Activated effector memory CD4-positive, alpha-beta T cell treated with Interleukin-2 at 50 U/mL for 16 hours (primary cell): ENCODE results near the gene UTP25.

ENCODE experiments used
- DNase-seq: peaks from one replicate; pipeline ENCODE4 v3.0.0-alpha.2; 2020

Gene UTP25

GRCh38 chr1:209805875-209806760, 21.7 kb upstream of the UTP25 start, which contains the start of gene IRF6:
IRF6 (minus strand) TSS chr1:209806142; CDS start chr1:209801413, 4,729 bp downstream.
- DNase-seq = peak; percentile 38

GRCh38 chr1:209807509-209807908, 20.3 kb upstream of the UTP25 start:
- no peak for DNase-seq

- DNase-seq = no peak
Measured at GRCh38 chr1:209808059-209808581, 19.7 kb upstream of the UTP25 start.

- no peak for DNase-seq
Measured at GRCh38 chr1:209809611-209810010, 18.2 kb upstream of the UTP25 start.

GRCh38 chr1:209810783-209811182, 17.0 kb upstream of the UTP25 start:
- no peak for DNase-seq

GRCh38 chr1:209813902-209814301, 13.9 kb upstream of the UTP25 start:
- DNase-seq = no peak

- DNase-seq = no peak
Measured at GRCh38 chr1:209815490-209815889, 12.3 kb upstream of the UTP25 start.

- DNase-seq = no peak
Measured at GRCh38 chr1:209815931-209816341, 11.8 kb upstream of the UTP25 start.

- no peak for DNase-seq
Measured at GRCh38 chr1:209816923-209817322, 10.8 kb upstream of the UTP25 start.

GRCh38 chr1:209817691-209818090, 10.1 kb upstream of the UTP25 start:
- no peak for DNase-seq

GRCh38 chr1:209819058-209819457, 8.7 kb upstream of the UTP25 start:
- no peak for DNase-seq

GRCh38 chr1:209820986-209821385, 6.8 kb upstream of the UTP25 start:
- no peak for DNase-seq

- no peak for DNase-seq
Measured at GRCh38 chr1:209822706-209823105, 5.1 kb upstream of the UTP25 start.

GRCh38 chr1:209823143-209824041, 4.4 kb upstream of the UTP25 start:
- no peak for DNase-seq

GRCh38 chr1:209825591-209826434, 2.0 kb upstream of the UTP25 start:
- DNase-seq = no peak

- no peak for DNase-seq
Measured at GRCh38 chr1:209829716-209830115, 1.9 kb downstream of the UTP25 start.

- no peak for DNase-seq
Measured at GRCh38 chr1:209830722-209831121, 3.0 kb downstream of the UTP25 start.

- no peak for DNase-seq
Measured at GRCh38 chr1:209831615-209832014, 3.8 kb downstream of the UTP25 start.

- no peak for DNase-seq
Measured at GRCh38 chr1:209835782-209836298, 8.1 kb downstream of the UTP25 start.

- no peak for DNase-seq
Measured at GRCh38 chr1:209837671-209838070, 9.9 kb downstream of the UTP25 start.

GRCh38 chr1:209838537-209838936, 10.8 kb downstream of the UTP25 start:
- no peak for DNase-seq

- no peak for DNase-seq
Measured at GRCh38 chr1:209839875-209840546, 12.2 kb downstream of the UTP25 start.
